B cell (primary cell): ENCODE measurements around the gene ZDHHC14. TPM values are rescaled to one million over a fixed set of nuclear protein-coding genes. Genes with fewer than 3 reads are reported as not detected.
A peak's percentile ranks its signal among the peaks of the same experiment; 100 is the strongest.

Experiments used
- ATAC-seq: fragments of 200-7000 bp; cut with Tn5 transposase; one replicate; pipeline ENCODE4 v1.10.0; 2021; ENCODE audit warnings: low read depth, mild to moderate bottlenecking, moderate number of reproducible peaks, moderate library complexity
- CTCF ChIA-PET: fragments of 350-600 bp; sonication (Branson Sonifier 250); formaldehyde crosslinking; loops from one replicate; lab custom pipeline; 2021; ENCODE audit warnings: antibody characterized with exemption, inconsistent platforms; lab: Charles Lee
- POLR2A ChIA-PET: fragments of 350-600 bp; sonication (Branson Sonifier 250); formaldehyde crosslinking; loops from one replicate; lab custom pipeline; 2021; ENCODE audit warnings: antibody characterized with exemption; lab: Charles Lee
- DNase-seq: peaks from one replicate; pipeline ENCODE4 v3.0.0; 2013
- H2AFZ ChIP-seq: 2 replicates; pipeline ENCODE4 v1.6.1; 2012; ENCODE audit warnings: mild to moderate bottlenecking, low read depth, low read length; ENCODE audit not compliant: insufficient read depth, poor library complexity, severe bottlenecking
- H3K27ac ChIP-seq, 2 donors: 1 replicate in 1 of 2; 2 replicates in 1 of 2; pipeline ENCODE4 v1.5.1; 2012 to 2013; ENCODE audit warnings: low read length in 2 of 2, mild to moderate bottlenecking in 2 of 2, moderate library complexity in 1 of 2
- H3K27me3 ChIP-seq, 4 experiments: fragments of 200-600 bp in 1 of 4; sonication (generic) in 1 of 4; replicated peaks in 1 of 4; 1 replicate in 2 of 4; 2 replicates in 2 of 4; pipeline versions ENCODE4 v1.6.1 to v1.7.0; 2013 to 2016; ENCODE audit warnings: low read length in 3 of 4, mild to moderate bottlenecking in 2 of 4, mixed read lengths in 1 of 4, moderate library complexity in 1 of 4; ENCODE audit not compliant: insufficient read depth in 4 of 4, control insufficient read depth in 3 of 4; ENCODE audit errors: control extremely low read depth in 1 of 4
- H3K36me3 ChIP-seq, 2 experiments: replicated peaks in 1 of 2; 1 replicate in 1 of 2; 2 replicates in 1 of 2; pipeline versions ENCODE4 v1.6.1 to v1.7.1; 2013; ENCODE audit warnings: low read length in 1 of 2; ENCODE audit not compliant: insufficient read depth in 2 of 2, control insufficient read depth in 1 of 2; ENCODE audit errors: control extremely low read depth in 1 of 2, extremely low read depth in 1 of 2
- H3K4me1 ChIP-seq, 2 donors: fragments of 200-600 bp in 1 of 2; sonication (generic) in 1 of 2; 1 replicate in 1 of 2; 2 replicates in 1 of 2; pipeline versions ENCODE4 v1.5.1 to v1.6.1; 2013 to 2017; ENCODE audit warnings: low read length in 2 of 2; ENCODE audit not compliant: control insufficient read depth in 2 of 2, insufficient read depth in 2 of 2
- H3K4me2 ChIP-seq: replicated peaks from 2 replicates; pipeline ENCODE3; 2012; ENCODE audit warnings: mild to moderate bottlenecking, low read depth, low read length; ENCODE audit not compliant: poor library complexity, severe bottlenecking
- H3K4me3 ChIP-seq, 5 experiments: fragments of 200-600 bp in 1 of 5; sonication (generic) in 1 of 5; 1 replicate in 3 of 5; 2 replicates in 2 of 5; pipeline versions ENCODE4 v1.5.1 to v1.7.0; 2011 to 2016; ENCODE audit warnings: low read length in 4 of 5, mild to moderate bottlenecking in 4 of 5, low read depth in 2 of 5, control low read depth in 1 of 5, moderate library complexity in 1 of 5; ENCODE audit not compliant: insufficient read depth in 1 of 5; ENCODE audit errors: control extremely low read depth in 1 of 5, extremely low read depth in 1 of 5
- H3K79me2 ChIP-seq: fragments of 200-600 bp; sonication (generic); one replicate; pipeline ENCODE4 v1.6.0; 2016; ENCODE audit warnings: low read length; ENCODE audit not compliant: control insufficient read depth, insufficient read depth
- H3K9ac ChIP-seq: fragments of 200-600 bp; sonication (generic); 2 replicates; pipeline ENCODE4 v1.6.1; 2017; ENCODE audit warnings: mild to moderate bottlenecking, low read length, moderate library complexity
- H3K9me3 ChIP-seq, 3 donors: one replicate each; pipeline versions ENCODE4 v1.6.1 to v1.7.1; 2013; ENCODE audit warnings: low read length in 2 of 3; ENCODE audit not compliant: control insufficient read depth in 2 of 3, insufficient read depth in 1 of 3; ENCODE audit errors: control extremely low read depth in 1 of 3
- H4K20me1 ChIP-seq: 2 replicates; pipeline ENCODE4 v1.6.0; 2012; ENCODE audit warnings: mild to moderate bottlenecking, low read length; ENCODE audit not compliant: insufficient read depth, control insufficient read depth, poor library complexity, severe bottlenecking
- H3K27ac Mint-ChIP-seq: one replicate; pipeline ENCODE4 v1.8.0; 2021; ENCODE audit warnings: mixed read lengths
- H3K27me3 Mint-ChIP-seq: one replicate; pipeline ENCODE4 v1.8.0; 2021; ENCODE audit warnings: mixed read lengths
- H3K4me1 Mint-ChIP-seq: one replicate; pipeline ENCODE4 v1.8.0; 2021; ENCODE audit warnings: mixed read lengths
- H3K4me3 Mint-ChIP-seq: one replicate; pipeline ENCODE4 v1.8.0; 2021; ENCODE audit warnings: mixed read lengths
- H3K9me3 Mint-ChIP-seq: one replicate; pipeline ENCODE4 v1.8.0; 2022; ENCODE audit warnings: mixed read lengths; ENCODE audit not compliant: insufficient read depth
- CTCF ChIP-seq: fragments of 200-600 bp; IDR thresholded peaks from one replicate; pipeline ENCODE4 v1.8.0; 2022; ENCODE audit warnings: antibody characterized with exemption, mild to moderate bottlenecking
- EZH2 ChIP-seq: IDR thresholded peaks from 2 replicates; pipeline ENCODE4 v1.6.1; 2012; ENCODE audit warnings: borderline replicate concordance, low read depth, mild to moderate bottlenecking, moderate library complexity, low read length; ENCODE audit not compliant: insufficient read depth, poor library complexity, severe bottlenecking
- WGBS: methylation state at CpG from one replicate; pipeline ENCODE4 v1.1.5; 2013; ENCODE audit warnings: missing lambda C conversion rate; ENCODE audit not compliant: insufficient coverage; 5-methylcytosine and 5-hydroxymethylcytosine counted together
- intact Hi-C: fragments of 100-400 bp; cut with micrococcal nuclease; formaldehyde crosslinking; loops from one replicate; pipeline ENCODE4 v1.10.0; 2022
- polyA plus RNA-seq: library from polyadenylated mRNA; depleted of rRNA; stranded (reverse); fragments of >200 nt; gene quantifications from 2 replicates; pipeline ENCODE4 v1.2.3, GENCODE V29; 2012
- total RNA-seq, 2 donors: library from RNA; stranded (reverse); fragments of 120-200 nt in 1 of 2; gene quantifications; 1 replicate in 1 of 2; 2 replicates in 1 of 2; pipeline versions ENCODE4 v1.2.3 to v1.2.4, GENCODE V29; 2013 to 2022

Gene ZDHHC14
- total and polyA plus RNA-seq, 2 donors (not counting 1 experiment from before 2014, with no cell fraction given), result 8.8 to 50.4 TPM

GRCh38 chr6:157534134-157534871 is 153.3 kb downstream of the ZDHHC14 start:
- H3K9ac ChIP-seq, result no peak overlapping the region
- H3K9me3 ChIP-seq, result no peaks in the 10 kb centered on the region
- ATAC-seq (no peak), DNase-seq (no peak)
- H3K27ac ChIP-seq, result no peak overlapping the region
- WGBS, result 100% methylated on average over 5 of the region's 8 CpGs
- intact Hi-C loops, result no loop called here
- H3K4me1 ChIP-seq, result peaks cover 41 to 51% of the 10 kb centered on the region in 2 donors
- no peaks in the 10 kb centered on the region for H3K36me3 ChIP-seq
- H3K27me3 ChIP-seq, result no peaks in the 10 kb centered on the region
- no peaks in the 10 kb centered on the region for H3K79me2 ChIP-seq
- TF ChIP-seq CTCF (no peak), EZH2 (no peak)
- Mint-ChIP-seq H3K9me3 (no peaks in the 10 kb centered on the region), H3K4me1 (peaks cover 58% of the 10 kb centered on the region), H3K27ac (peak overlapping the region; percentile 7), H3K4me3 (no peak overlapping the region), H3K27me3 (no peaks in the 10 kb centered on the region)
- no peaks in the 10 kb centered on the region for H4K20me1 ChIP-seq
- H3K4me3 ChIP-seq, result no peak overlapping the region
- POLR2A ChIA-PET, result no interaction called here
- no peak overlapping the region for H2AFZ ChIP-seq
- H3K4me2 ChIP-seq, result no peak overlapping the region
- CTCF ChIA-PET, result interaction anchor here (1.1 kb wide), 1 partner anchor 34 kb away, joined by 3 read pairs; no protein-coding TSS in a partner anchor

- no peak overlapping the region for H3K9ac ChIP-seq
- H3K27me3 Mint-ChIP-seq, result no peaks in the 10 kb centered on the region
- intact Hi-C loops, result no loop called here
- peaks cover 58% of the 10 kb centered on the region for H3K4me1 Mint-ChIP-seq
- ChIA-PET CTCF (no interaction called here), POLR2A (no interaction called here)
- no peak overlapping the region for H3K4me3 ChIP-seq
- no peaks in the 10 kb centered on the region for H4K20me1 ChIP-seq
- ATAC-seq (no peak), DNase-seq (no peak)
- H3K27ac ChIP-seq, result no peak overlapping the region
- H3K36me3 ChIP-seq, result no peaks in the 10 kb centered on the region
- H3K4me1 ChIP-seq, result peaks cover 44 to 53% of the 10 kb centered on the region in 2 donors
- TF ChIP-seq CTCF (no peak), EZH2 (no peak)
- H3K27ac Mint-ChIP-seq, result peak overlapping the region; percentile 7
- peaks cover 0 to 5% (median 0%) of the 10 kb centered on the region in 3 donors for H3K9me3 ChIP-seq
- no peak overlapping the region for H3K4me3 Mint-ChIP-seq
- H2AFZ ChIP-seq, result no peak overlapping the region
- WGBS, result 100% methylated on average over 3 of the region's 3 CpGs
- H3K27me3 ChIP-seq, result no peaks in the 10 kb centered on the region
- no peaks in the 10 kb centered on the region for H3K79me2 ChIP-seq
- H3K9me3 Mint-ChIP-seq, result no peaks in the 10 kb centered on the region
- H3K4me2 ChIP-seq, result no peak overlapping the region
Measured at GRCh38 chr6:157534977-157535339, 154.0 kb downstream of the ZDHHC14 start.
